ENCODE data around the gene DBX2. TPM values are rescaled to one million over a fixed set of nuclear protein-coding genes. Genes with fewer than 3 reads are reported as not detected.

Gene DBX2
- total RNA-seq, 4 donors from 2014 or later: 0.11 to 0.39 TPM; not detected in 2

DNA sequence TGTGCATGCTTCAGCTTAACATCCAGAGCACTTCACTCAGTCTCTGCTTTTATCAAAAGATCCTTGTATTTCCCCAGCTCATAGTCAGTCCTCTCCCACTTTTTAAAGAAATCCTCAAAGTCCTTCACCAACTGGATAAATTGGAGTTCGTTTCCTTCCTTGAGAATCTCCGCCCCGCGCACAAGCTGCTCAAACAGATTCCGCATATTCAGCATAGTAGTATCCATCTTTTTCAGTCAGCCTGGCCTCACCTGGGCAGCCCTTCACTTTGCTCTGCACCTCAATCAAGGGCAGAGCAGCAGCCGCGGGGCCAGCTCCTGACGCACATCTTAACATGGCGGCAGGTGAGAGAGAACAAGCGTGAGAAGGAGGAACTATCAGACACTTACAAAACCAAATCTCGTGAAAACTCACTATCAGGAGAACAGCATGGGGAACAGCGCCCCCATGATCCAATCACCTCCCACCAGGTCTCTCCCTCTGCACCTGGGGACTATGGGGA lies 14.3 kb upstream of the DBX2 start:
- ATAC-seq: no peak
- H3K9me3 ChIP-seq: no peaks in the 10 kb centered on the region
- no peaks in the 10 kb centered on the region for H3K4me1 ChIP-seq
- in situ Hi-C loops (cut with MboI; ENCODE audit: low sequenced_read_pairs in 4 of 4) (no loop called here), intact Hi-C loops (cut with DNase I; ENCODE audit: low total_unique reads) (no loop called here)
- H3K27me3 ChIP-seq: no peaks in the 10 kb centered on the region
- H3K27ac ChIP-seq: no peak overlapping the region
- no peak overlapping the region for H3K4me3 ChIP-seq
- TF ChIP-seq POLR2A (IDR thresholded peaks at IDR 0.05): no peak
- TF ChIP-seq, protein P1, sequence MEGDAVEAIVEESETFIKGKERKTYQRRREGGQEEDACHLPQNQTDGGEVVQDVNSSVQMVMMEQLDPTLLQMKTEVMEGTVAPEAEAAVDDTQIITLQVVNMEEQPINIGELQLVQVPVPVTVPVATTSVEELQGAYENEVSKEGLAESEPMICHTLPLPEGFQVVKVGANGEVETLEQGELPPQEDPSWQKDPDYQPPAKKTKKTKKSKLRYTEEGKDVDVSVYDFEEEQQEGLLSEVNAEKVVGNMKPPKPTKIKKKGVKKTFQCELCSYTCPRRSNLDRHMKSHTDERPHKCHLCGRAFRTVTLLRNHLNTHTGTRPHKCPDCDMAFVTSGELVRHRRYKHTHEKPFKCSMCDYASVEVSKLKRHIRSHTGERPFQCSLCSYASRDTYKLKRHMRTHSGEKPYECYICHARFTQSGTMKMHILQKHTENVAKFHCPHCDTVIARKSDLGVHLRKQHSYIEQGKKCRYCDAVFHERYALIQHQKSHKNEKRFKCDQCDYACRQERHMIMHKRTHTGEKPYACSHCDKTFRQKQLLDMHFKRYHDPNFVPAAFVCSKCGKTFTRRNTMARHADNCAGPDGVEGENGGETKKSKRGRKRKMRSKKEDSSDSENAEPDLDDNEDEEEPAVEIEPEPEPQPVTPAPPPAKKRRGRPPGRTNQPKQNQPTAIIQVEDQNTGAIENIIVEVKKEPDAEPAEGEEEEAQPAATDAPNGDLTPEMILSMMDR (IDR thresholded peaks at IDR 0.05 in 4 of 5, conservative IDR thresholded peaks at IDR 0.05 in 1 of 5): no peak
- DNase-seq: no peak
- no peaks in the 10 kb centered on the region for H3K36me3 ChIP-seq

DNA sequence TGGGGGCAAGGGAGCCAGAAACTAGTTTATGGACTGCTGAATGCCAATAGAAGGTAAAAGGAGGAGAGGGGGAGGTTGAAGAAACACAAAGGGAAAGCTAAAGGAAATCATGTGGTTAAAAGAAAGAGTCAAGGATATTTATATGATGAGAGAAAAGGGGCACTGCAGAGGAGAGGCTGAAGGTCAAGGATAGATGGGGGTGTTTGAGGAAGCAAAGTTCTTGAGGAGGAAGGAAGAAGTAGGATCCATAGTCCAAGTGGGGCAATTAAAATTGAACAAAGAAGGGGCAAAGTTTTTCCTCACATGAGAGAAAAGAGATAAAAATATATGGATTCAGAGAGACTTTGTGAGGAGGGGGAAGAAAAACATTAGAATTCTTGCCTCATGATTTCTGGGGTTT lies 10.1 kb upstream of the DBX2 start:
- no peaks in the 10 kb centered on the region for H3K9me3 ChIP-seq
- intact Hi-C loops (cut with DNase I; ENCODE audit: low total_unique reads): no loop called here
- no peaks in the 10 kb centered on the region for H3K4me1 ChIP-seq
- H3K4me3 ChIP-seq: no peak overlapping the region
- in situ Hi-C loops (cut with MboI; ENCODE audit: low sequenced_read_pairs in 4 of 4): no loop called here
- no peak for TF ChIP-seq POLR2A (IDR thresholded peaks at IDR 0.05)
- TF ChIP-seq, protein P1 (IDR thresholded peaks at IDR 0.05 in 4 of 5, conservative IDR thresholded peaks at IDR 0.05 in 1 of 5): no peak
- H3K36me3 ChIP-seq: no peaks in the 10 kb centered on the region
- no peak overlapping the region for H3K27ac ChIP-seq
- DNase-seq (no peak), ATAC-seq (no peak)
- H3K27me3 ChIP-seq: no peaks in the 10 kb centered on the region

DNA sequence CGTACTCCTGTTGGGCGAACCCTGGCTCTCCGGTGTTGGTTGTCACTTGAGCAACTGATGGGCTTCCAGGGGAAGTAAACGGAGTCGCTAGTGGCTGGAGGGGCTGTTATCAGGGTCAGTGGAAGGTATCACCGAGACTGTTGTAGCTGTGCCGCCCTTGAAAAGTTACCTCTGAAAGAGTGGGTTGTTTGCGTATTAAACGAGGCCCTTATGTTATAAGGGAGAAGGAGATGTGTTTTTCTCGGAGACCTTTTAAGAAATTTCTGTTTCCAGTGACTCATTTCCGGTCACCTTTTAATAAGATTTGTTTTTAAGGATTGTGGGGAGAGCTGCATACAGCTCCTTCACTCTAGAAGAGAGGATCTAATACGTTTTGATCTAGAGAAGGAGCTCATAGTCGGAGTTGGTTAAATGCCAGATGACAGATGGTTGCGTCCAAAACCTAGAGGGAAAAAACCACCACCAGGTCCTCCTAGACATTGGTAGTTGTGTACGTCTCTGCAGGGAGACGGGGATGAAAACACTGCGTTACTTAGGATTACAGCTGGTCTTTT lies 750 bp upstream of the DBX2 start:
- DNase-seq (no peak), ATAC-seq (no peak)
- in situ Hi-C loops (cut with MboI; ENCODE audit: low sequenced_read_pairs in 4 of 4): no loop called here
- Histone ChIP-seq H3K27me3 (peaks cover 7 to 24% (median 23%) of the 10 kb centered on the region in 3 donors), H3K4me1 (peaks cover 0 to 10% of the 10 kb centered on the region in 2 donors), H3K27ac (no peak overlapping the region), H3K9me3 (no peaks in the 10 kb centered on the region), H3K36me3 (no peaks in the 10 kb centered on the region), H3K4me3 (peak overlapping the region; percentile 43 to 54 (median 49))
- intact Hi-C loops (cut with DNase I; ENCODE audit: low total_unique reads): no loop called here
- TF ChIP-seq, protein P1 (IDR thresholded peaks at IDR 0.05 in 4 of 5, conservative IDR thresholded peaks at IDR 0.05 in 1 of 5): no peak
- TF ChIP-seq POLR2A (IDR thresholded peaks at IDR 0.05): no peak

DNA sequence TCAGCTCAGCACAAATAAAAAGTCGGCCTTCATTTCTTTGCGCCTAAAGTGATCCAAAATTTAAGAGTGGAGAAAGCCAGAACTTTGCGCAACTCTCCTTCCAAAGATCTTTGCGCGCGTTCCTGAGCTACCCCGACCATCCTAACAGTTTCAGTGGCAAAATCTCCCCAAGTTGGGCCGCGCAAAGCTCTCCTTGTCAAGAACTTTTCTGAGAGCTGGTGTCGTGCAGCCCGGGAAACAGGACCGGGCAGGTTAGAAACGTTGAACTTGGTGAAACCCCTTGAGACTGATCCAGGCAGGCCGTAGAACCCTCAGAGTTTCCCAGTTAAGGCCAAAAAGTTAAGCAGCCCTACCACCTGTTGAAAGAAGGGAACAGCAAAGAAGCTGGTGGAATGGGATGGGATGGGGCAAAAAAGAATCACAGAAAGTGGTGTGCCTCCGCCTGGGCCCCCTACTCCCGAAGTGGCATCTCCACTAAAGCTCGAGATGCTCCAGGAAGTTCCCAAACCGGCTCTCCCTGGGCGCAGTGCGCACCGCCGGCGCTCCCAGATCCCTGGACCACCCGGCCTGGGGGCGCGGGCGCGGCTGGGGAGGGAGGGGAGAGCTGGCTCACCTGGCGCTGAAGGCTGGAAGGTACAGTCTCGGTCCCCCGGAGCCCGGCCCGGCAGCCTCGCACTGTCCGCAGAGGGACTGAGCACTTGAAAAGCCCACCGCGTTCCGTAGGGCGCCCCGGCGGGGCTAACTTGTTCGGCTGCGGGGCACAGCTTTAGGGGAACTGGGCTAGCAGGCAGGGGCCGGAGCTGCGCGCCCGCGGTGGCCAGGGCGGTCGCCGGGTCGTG lies 768 bp downstream of the DBX2 start:
- no peak for DNase-seq
- ATAC-seq: no peak
- no peak overlapping the region for H3K27ac ChIP-seq
- H3K9me3 ChIP-seq: no peaks in the 10 kb centered on the region
- peak overlapping the region; percentile 43 to 54 (median 49) for H3K4me3 ChIP-seq
- in situ Hi-C loops (cut with MboI; ENCODE audit: low sequenced_read_pairs in 4 of 4) (no loop called here), intact Hi-C loops (cut with DNase I; ENCODE audit: low total_unique reads) (no loop called here)
- H3K36me3 ChIP-seq: no peaks in the 10 kb centered on the region
- H3K4me1 ChIP-seq: peaks cover 0 to 10% of the 10 kb centered on the region in 2 donors
- TF ChIP-seq, protein P1 (IDR thresholded peaks at IDR 0.05 in 4 of 5, conservative IDR thresholded peaks at IDR 0.05 in 1 of 5): no peak
- TF ChIP-seq POLR2A (IDR thresholded peaks at IDR 0.05): no peak
- H3K27me3 ChIP-seq: peaks cover 7 to 24% (median 23%) of the 10 kb centered on the region in 3 donors
